ENCODE results near the gene ZBTB20. TPM values are rescaled to one million over a fixed set of nuclear protein-coding genes. Genes with fewer than 3 reads are reported as not detected.

Gene ZBTB20
- total and polyA plus RNA-seq, 10 of the 15 experiments (the other 5 are each of a cell fraction or from before 2014, with no cell fraction given) = 0.20 to 5.5 (median 2.2) TPM

- no peak for TF ChIP-seq CEBPZ (IDR thresholded peaks at IDR 0.05; ENCODE audit: low read depth, low read length)
- no peak for TF ChIP-seq MEF2A (IDR thresholded peaks at IDR 0.05; ENCODE audit: insufficient read depth, low read depth, low read length)
- TF ChIP-seq BCLAF1 (IDR thresholded peaks at IDR 0.05) = no peak
- TF ChIP-seq TARDBP (IDR thresholded peaks at IDR 0.05; ENCODE audit: borderline replicate concordance) = peak; percentile 71; the same call in 1 of the 2 replicates
- no peak for TF ChIP-seq SMAD5 (IDR thresholded peaks at IDR 0.05; ENCODE audit: low read depth)
- no peak for TF ChIP-seq KDM1A (IDR thresholded peaks at IDR 0.05; ENCODE audit: borderline replicate concordance)
- TF ChIP-seq FOXK2 (IDR thresholded peaks at IDR 0.05) = no peak
- no peak for TF ChIP-seq ZNF592 (IDR thresholded peaks at IDR 0.05)
- no peak for TF ChIP-seq ZBTB33 (IDR thresholded peaks at IDR 0.05)
- TF ChIP-seq PKNOX1 (IDR thresholded peaks at IDR 0.05) = peak; percentile 85
- TF ChIP-seq CEBPB (IDR thresholded peaks at IDR 0.05; ENCODE audit: borderline replicate concordance in 1 of 2, low read depth in 2 of 2, low read length in 2 of 2) = no peak
- TF ChIP-seq ZNF384 (IDR thresholded peaks at IDR 0.05; ENCODE audit: borderline replicate concordance, low read depth, low read length) = peak; percentile 55; the same call in 1 of the 2 replicates
- TF ChIP-seq NRF1 (conservative IDR thresholded peaks at IDR 0.05; ENCODE audit: low read depth, low read length) = no peak
Observed at GRCh38 chr3:114809668-114810413, 337.2 kb downstream of the ZBTB20 start (continued).
